Suprapubic skin (tissue), 4 donors: Measurements from ENCODE around the gene ORMDL3.

ENCODE experiments used
- EP300 ChIP-seq: sonication (generic); formaldehyde crosslinking; IDR thresholded peaks from one replicate; pipeline ENCODE4 v1.6.1; 2017; ENCODE audit warnings: antibody characterized with exemption
- POLR2A ChIP-seq, 2 donors: fragments of 450-650 bp; IDR thresholded peaks; one replicate each; pipeline ENCODE4 v1.6.1; 2017; ENCODE audit warnings: antibody characterized with exemption in 2 of 2, mild to moderate bottlenecking in 2 of 2, moderate library complexity in 2 of 2
- POLR2AphosphoS5 ChIP-seq, 3 donors: sonication (generic); formaldehyde crosslinking; IDR thresholded peaks; one replicate each; pipeline ENCODE4 v1.6.1; 2017; ENCODE audit warnings: antibody characterized with exemption in 3 of 3
- TF ChIP-seq, protein P1 (sequence below), 2 donors: fragments of 200-600 bp in 1 of 2; fragments of 450-650 bp in 1 of 2; sonication (generic) in 1 of 2; IDR thresholded peaks; one replicate each; pipeline ENCODE4 v1.5.1; 2016 to 2019; ENCODE audit warnings: antibody characterized with exemption in 2 of 2, mild to moderate bottlenecking in 1 of 2, moderate library complexity in 1 of 2

DNA sequence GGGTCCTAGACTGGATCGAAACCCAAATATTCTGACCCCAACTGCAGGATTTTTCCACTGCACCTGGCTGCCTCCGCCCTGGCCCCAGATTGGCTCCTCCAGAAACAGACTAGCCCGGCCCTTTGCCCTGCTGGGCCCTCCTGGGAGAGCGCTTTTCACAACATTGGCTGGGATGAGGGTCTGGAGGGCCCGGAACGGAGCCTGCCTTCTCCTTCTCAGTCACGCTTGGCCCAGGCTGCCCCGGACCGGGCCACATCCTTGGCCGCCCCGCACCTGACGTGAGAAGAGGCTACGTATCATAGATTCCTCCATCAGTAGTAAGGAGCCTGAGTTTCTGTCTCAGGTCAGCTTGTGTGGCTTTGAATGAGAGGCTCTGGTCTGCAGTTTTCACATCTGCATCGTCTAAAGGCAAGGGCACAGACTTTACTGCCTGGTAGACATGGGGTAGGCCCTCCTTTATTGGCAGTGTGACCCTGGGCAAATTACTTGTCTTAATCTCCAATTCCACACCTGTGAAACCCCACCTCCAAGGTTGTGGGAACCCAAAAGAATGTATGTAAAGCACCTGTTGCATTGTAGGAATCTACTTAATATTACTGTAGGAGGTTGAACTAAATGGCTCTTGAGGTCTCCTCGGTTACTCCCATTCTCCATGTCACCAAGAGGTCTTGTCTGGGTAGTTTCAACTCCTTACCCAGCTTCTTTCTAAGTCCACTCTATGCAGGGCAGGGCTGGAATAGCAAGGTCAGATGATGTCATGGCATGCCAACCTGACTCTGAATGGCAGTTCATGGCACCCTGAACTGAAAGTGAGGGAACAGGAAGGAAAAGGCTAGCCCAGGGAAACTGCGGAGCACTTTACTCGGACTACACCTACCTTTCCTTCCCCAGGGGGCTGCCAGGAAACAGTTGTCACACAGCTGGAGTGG, 792 bp upstream of the ORMDL3 start:
- TF ChIP-seq, protein P1, sequence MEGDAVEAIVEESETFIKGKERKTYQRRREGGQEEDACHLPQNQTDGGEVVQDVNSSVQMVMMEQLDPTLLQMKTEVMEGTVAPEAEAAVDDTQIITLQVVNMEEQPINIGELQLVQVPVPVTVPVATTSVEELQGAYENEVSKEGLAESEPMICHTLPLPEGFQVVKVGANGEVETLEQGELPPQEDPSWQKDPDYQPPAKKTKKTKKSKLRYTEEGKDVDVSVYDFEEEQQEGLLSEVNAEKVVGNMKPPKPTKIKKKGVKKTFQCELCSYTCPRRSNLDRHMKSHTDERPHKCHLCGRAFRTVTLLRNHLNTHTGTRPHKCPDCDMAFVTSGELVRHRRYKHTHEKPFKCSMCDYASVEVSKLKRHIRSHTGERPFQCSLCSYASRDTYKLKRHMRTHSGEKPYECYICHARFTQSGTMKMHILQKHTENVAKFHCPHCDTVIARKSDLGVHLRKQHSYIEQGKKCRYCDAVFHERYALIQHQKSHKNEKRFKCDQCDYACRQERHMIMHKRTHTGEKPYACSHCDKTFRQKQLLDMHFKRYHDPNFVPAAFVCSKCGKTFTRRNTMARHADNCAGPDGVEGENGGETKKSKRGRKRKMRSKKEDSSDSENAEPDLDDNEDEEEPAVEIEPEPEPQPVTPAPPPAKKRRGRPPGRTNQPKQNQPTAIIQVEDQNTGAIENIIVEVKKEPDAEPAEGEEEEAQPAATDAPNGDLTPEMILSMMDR (IDR thresholded peaks at IDR 0.05) = no peak
- TF ChIP-seq POLR2AphosphoS5 (IDR thresholded peaks at IDR 0.05) (no peak), POLR2A (IDR thresholded peaks at IDR 0.05) (no peak), EP300 (no peak)
